NCI-H345 (cell line): Measurements from ENCODE around the gene SPON1.
"Not testable (repeated sequence)": the region's sequence is repeated elsewhere in the genome, so short reads cannot be mapped to it uniquely, and the experiment has no call there.

Source experiments
- DNase-seq: peaks from one replicate; lab custom pipeline; 2025; lab: John Stamatoyannopoulos, UW

Gene SPON1

DNA sequence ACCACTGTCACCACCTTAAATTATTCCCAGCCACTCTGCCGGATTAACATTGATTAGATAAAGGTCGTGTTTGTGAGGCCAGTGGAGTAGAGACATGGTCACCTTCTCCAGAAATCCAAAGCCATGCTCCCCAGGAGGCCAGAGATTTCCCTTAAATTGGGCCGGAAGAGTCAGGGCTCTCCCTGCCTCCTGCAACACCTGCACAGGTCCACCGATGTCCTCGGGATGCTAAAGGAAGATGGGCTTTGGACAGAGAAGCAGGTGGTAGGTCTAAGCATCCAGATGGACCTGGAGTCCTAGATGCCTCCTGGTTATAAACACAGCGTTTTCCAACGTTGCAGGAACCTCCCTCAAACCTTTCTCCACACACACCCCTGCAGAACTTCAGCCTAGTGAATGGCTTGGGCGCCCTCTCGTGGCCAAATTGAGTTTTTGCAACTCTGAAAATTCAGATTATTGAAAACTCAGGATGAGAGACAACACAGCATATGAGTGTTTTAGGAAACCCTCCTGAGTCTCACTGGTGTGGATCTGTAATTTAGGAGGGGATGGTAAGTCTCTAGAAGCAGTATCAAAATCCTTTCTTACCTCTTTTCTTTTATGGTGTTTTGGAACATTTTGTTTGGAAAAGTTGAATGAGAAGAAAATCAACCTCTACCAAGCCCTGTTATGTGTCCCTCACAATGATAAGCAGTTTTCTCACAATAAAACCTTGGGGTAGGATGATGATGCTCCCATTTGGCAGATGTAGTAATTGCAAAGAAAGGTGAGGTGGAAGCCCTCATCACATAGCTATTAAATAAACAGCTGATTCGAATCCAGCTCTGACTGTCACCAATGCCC, 286.8 kb downstream of the SPON1 start:
- peak; percentile 66 for DNase-seq

DNA sequence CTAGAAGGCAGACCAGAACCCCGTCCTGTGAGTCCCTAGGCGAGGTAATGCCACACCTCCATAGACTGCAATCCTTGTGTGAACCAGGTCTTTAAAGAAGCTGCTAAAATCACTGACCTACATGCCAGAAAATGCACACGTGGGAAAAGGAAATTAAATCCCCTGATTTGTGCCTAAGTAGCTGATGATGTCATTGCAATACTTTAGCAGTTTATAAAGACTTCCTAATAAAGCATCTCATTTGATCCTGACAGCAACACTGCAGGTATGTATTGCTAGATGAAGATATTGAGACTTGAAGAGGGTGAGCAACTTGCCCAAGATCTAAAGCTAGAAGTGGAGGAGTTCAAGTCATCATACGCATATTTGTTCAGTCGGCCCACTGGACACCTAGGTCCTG, 289.2 kb downstream of the SPON1 start:
- DNase-seq, result no peak

DNA sequence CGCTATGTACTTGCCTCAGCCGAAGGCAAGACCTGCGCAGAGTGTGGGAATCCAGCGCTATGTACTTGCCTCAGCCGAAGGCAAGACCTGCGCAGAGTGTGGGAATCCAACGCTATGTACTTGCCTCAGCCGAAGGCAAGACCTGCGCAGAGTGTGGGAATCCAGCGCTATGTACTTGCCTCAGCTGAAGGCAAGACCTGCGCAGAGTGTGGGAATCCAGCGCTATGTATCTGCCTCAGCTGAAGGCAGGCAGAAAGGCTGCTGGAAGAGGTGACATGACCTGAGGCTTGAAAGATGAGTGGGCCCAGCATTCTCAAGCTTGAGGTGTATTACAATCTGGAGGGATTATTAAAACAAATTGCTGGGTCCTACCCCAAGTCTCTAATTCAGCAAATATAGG, 290.0 kb downstream of the SPON1 start:
- not testable (repeated sequence) for DNase-seq

DNA sequence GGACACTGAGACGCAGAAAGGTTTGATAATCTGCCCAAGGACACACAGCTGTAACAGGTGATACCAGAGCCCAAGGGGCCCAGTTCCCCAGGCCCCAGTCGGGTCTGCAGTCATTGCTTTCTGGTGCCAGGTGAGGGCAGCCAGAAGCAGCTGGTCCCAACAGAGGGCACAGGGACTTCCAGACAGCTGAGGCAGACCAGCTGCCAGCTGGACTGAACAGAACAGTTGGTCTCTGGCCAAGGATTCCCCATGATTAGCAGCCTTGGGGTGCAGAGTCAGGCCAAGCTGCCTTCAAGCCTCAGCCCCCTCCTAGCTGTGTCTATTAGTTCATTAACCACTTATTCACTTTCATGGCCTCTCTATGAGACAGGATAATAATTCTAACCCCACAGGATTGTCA, 290.9 kb downstream of the SPON1 start:
- DNase-seq, result no peak

DNA sequence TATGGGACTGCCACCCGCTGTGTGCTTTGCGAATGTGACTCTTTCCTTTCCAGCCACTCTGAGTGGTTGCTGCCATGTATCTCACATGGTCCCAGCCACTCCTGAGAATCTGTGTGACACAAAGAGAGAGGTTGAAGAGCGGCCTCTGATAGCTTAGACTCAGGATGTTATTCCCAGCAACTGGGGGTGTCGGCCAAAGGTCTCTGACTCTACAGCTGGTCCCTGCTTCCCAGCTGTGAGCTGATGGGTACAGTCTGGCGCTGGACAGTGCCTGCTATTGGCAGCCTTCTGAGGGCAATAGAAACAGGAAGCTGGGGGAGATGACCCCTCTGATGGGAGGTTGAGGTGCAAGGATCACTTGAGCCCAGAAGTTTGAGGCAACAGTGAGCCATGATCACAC, 291.3 kb downstream of the SPON1 start:
- no peak for DNase-seq

DNA sequence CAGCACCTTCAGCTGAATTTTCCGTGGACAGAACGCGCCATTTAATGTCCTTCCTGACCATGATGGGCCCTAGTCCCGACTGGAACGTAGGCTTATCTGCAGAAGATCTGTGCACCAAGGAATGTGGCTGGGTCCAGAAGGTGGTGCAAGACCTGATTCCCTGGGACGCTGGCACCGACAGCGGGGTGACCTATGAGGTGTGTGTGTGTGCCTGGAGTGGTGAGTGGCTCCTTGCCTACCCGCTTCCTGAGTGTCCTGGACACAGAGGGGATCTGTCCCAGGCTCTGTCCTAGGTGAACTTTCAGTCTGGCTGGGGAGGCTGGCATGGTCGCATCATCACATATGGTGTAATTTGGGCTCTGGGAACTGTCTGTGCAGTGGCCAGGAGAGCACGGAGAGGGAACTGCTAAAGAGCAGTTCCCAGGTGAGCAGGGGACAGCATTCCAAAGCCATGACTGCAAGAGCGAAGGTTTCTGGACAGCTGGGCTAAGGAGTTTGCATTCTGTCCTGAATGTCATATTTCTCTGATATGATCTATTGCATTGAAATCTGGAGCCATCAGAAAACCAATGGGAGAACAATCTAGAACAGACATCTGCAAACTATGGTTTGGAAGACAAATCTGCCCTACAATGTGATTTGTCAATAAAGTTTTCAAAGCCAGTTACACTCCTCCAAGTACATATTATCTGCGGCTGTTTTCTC, 292.2 kb downstream of the SPON1 start:
- no peak for DNase-seq

DNA sequence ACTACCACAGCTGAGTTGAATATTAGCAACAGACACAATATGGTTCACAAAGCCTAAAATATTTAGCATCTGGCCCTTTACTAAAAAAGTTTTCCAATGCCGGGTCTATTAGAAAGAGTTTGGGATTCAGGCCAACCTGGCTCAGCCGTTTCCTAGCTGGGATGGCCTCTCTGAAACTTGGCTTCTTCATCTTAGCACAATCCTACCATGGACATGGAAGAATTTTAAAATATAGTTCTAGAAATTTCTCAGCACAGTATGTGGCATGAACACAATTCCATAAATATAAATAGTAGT, 292.7 kb downstream of the SPON1 start:
- DNase-seq, result no peak

DNA sequence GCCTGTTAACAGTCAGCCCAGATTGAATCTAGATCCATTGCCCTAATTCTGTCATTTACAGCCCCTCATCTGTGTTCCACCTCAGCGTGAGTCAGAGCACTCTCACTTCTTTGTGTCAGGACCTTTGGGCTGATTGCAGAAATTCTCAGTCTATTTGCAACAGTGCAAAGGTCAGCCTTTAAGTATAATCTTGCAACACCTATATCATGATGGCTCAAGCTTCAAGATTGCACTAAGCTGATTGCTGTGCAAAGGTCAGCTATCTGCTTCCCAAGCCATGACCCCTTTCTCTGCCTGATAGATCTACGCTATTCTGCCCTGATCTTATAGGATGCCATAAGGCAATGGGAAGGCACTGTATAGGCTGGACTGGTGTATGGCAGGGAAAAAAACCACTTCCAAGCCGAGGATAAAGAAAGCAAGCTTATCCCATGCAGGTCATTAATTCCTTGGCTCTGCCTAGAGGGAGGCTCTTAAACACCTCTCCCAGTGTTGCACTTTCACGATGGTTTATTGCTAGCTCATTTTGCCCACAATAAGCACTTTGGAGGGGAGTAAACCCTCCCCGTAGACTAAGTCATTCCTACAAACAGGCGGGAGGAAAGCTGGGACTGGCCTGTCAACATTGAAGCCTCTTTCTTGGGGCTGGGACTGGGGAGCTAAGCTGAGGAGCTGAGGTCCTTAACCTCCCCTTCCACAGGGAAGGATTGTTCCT, 295.9 kb downstream of the SPON1 start:
- DNase-seq, result no peak

DNA sequence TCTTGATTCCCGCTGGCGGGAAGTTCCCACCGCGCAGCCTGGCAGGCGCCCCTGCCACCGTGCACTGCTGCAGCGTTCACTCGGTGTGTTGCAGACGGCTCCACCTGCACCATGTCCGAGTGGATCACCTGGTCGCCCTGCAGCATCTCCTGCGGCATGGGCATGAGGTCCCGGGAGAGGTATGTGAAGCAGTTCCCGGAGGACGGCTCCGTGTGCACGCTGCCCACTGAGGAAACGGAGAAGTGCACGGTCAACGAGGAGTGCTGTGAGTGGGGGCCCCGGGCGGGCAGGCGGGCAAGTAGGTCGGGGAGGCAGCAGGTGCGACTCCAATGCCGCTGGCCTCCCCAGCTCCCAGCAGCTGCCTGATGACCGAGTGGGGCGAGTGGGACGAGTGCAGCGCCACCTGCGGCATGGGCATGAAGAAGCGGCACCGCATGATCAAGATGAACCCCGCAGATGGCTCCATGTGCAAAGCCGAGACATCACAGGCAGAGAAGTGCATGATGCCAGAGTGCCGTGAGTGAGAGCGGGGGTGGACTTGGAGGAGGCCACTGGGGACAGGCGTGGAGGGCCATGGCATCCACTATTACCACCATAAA, 296.8 kb downstream of the SPON1 start:
- DNase-seq, result no peak

DNA sequence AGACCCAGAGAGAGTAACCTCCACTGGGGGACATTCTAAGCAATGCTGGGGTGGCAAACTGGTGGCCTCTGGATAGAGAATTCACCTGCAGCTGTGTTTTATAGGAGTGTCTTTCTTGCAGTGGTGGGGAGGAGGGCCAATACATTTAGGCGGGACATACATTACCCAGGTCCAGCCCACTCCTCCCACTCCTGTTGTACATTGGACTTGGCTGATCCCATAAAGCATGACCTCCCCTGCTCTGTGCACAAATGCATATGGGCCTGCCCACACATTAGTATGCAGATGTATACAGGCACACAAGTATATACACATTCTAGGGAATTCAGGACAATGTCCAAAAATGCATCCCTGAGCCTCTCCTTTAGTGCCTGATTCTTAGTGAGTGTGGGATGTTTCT, 297.4 kb downstream of the SPON1 start:
- DNase-seq, result no peak

DNA sequence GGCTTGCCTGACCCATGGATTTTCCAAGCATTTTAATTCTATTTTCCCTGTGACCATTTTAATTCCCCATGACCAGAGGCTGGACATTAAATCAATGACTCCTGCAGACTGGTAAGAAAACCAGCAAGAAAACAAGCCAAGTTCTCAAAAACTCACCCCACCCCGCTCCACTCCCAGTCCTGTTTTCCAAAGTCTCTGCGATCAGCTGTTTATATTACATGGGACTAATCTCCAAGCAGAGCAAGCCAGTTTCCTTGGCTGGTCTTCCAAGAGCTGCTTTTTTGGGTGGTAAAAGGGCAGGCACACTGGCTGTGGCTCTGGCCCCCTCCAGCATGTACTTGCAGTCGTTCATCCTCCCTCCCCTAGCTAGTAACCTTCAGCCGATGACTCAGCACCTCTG, 298.5 kb downstream of the SPON1 start:
- no peak for DNase-seq

DNA sequence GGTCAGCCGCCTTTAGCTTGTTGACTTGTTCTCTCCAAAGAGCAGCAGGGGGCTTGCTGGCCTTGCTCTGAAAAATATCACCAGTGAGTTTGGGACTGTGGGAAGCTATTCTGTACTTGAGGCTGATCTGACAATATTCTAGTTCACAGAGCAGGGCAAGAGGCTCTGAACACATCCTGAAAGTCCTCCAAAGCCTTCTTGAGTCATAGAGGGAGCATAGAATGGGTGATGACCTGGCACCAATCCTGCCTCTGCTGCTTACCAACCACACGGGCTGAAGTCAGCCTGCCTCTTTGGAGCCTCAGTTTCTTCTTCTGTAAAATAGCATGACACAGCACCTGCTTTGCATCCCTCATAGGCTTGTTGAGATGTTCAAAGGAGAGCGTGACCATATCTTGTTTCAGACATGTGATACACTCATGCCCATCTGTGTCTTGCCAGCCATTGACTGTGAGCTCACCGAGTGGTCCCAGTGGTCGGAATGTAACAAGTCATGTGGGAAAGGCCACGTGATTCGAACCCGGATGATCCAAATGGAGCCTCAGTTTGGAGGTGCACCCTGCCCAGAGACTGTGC, 299.8 kb downstream of the SPON1 start:
- no peak for DNase-seq

DNA sequence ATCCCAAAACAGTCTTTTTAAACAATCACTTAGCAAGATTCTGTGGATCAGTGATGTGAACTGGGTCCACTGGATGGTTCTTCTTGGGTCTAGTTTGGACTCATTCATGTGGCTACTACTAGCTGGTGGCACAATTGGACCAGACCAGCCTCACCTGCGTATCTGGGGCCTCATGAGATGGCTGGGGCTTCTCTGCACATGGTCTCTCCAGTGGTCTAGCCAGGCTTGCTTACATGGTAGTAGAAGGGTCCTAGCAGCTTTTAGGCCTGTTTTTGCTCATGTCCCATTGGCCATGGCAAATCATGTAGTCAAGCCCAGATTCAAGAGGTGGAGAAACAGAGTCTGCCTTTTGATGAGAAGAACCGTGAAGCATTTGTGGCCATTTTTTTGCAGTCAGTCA, 302.4 kb downstream of the SPON1 start:
- DNase-seq, result no peak

DNA sequence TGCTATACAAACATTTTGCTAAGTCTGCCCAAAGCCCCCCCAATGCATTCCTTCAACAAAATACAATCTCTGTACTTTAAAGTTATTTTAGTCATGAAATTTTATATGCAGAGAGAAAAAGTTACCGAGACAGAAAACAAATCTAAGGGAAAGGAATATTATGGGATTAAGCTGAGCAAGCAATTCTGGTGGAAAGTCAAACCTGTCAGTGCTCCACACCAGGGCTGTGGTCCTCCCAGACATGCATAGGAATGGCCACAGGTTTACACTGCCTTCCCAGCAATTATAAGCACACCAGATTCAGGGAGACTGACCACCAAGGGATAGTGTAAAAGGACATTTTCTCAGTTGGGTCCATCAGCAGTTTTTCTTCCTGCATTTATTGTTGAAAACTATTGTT, 304.1 kb downstream of the SPON1 start:
- DNase-seq, result no peak

DNA sequence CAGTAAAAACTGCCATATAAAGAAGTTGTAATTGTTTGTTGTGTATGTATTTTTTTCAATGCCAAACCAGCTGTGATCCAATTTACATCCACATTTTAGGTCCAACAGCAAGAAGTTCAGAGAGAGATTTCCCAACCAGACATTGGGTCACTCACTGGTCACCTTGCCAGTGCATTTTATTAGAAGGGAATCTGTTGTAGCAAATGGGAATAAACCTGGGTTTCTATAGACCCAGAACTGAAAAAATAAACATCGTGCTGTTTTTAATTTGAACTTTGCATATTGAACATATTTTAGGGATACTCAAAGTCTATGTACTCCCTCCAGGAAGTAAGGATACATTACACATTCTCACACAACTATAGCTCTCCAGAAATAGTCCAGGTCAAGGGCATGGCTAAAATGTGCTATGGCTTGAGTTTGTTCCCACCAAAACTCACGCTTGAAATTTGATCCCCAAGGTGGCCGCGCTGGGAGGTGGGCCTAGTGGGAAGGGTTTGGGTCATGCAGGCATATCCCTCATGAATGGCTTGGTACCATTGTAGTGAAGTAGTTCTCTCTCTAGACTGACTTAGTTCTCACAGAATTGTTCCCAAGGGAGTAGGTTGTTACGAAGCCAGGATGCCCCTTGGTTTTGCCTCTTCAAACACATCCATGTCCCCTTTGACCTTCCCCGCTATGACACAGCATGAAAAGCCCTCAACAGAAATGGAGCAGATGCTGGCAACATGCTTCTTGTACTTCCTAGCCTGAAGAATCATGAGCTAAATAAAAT, 305.5 kb downstream of the SPON1 start:
- DNase-seq, result no peak

DNA sequence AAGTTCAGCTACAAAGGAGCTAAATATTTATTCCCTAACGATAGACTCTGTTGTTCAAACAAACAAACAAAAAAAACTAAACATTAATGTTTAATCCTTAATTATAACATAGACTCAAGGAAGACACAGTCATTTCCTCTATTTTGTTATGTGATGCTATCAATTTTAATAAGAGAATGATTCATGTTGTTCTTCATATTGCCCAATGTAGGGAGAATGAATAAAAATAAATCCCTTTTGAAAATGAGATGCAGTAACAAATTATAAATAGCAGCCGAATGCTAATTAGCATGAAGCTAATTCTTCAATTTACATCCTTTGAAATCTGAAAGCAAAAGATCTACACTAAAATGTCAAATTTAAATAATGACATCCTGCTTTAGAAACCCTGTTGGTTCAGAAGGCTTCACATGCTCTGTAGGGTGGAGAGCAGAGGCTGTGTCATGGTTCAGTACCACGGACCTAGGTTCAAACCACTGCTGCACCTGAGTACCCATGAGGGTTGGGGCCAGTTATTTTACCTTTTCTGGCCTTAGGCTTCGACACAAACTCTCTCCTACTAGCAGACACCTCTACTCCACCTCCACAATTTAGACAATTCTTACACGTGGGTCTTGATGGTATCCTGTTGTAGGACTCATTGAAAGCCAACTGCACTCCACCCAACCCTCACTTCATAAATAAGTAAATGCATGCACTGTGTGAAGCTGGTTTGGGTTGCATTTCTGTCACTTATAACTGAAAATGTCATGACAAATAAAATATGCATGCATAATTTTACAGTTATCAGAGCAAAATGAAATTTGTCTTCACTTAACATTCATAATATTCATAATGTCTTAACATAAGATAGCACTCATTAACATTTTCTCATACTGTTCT, 307.4 kb downstream of the SPON1 start:
- DNase-seq, result no peak

DNA sequence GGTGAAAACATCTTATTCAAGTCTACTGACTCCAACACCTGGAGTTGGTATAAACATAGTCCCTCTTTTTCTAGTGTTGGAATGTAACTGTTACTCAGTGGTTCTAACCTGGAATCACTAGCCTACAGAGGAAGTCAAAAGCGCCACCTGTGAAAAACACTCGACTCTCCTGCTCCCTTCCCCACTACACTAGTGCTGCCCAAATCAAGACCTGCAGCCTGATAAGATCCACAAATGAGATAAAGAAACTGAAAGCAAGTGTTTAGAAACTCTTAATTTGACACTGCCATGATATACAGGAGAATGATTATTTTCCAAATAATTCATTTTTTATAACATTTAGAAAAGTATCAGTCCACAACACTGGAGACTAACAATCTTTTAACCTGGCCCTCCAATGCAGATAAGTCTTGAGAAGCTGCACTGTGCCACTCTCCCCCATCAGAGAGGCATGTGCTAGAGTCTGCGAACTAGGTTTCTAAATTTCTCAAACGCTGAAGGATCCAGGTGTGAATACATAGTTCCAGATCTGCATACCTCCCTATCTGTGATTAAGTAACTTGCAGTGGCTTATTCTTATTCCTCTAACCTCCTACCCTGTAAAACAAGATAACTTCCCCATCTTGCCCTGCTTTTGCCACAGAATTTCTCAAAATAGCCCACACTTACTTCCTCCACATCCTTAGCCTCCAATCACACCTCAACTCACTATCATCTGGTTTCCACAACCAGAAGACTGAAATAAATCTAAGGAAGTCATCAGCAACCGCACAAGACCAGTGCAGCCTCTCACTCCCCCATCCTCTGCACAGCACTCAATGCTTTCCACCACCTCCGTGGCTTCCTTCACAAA, 308.4 kb downstream of the SPON1 start:
- no peak for DNase-seq

DNA sequence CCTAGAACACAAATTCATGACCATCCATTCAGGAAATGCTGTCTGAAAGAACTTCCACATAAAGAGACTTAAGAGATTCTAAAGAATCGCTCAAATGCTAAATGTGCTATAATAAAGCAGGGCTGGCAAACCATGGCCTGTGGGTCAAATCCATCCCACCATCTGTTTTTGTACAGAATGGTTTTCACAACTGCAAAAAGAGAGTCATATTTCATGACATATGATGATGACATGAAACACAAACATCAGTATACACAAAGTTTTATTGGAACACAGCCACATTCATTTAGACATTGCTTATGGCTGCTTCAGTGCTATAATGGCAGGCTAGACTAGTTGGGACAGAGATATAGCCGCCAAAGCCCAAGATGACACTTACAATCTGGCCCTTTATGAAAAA, 311.4 kb downstream of the SPON1 start:
- DNase-seq, result no peak

DNA sequence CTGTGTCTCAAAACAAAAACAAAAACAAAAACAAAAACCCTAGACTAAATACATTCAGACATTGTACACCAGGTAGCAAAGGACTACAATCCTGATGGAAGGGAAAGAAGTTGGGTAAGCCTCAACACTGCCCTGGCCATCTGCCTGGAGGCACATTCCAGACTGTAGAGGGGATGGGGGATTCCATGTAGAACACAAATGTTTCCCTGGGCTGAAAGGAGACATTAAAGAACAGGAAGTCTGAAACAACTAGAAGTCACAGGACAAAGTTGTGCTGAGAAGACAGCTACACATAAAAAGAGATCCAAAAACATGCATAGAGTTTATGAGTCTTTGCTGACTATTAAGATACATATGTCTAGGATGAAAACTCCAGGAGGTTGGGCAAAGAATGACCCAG, 312.6 kb downstream of the SPON1 start:
- no peak for DNase-seq

DNA sequence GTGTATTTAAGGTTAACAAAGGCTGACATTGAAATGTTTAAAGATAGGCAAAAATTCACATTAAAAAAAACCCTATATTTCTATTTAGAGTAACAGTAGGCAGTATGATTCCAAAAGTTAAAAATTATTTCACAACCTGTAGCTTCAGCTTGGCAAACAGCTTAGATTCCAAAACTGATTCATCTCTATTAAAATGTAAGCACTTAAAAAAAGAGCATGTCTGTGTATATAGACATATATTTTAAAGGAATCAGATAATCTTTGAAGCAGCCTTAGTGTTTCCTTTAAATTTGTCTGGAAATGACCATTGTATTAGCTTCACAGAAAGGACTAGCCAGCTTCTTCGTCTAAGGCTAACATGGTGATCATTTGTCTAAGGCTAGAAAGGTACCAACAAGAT, 316.3 kb downstream of the SPON1 start:
- DNase-seq, result not testable (repeated sequence)
